DND-41 (cell line): Measurements from ENCODE around the gene CEMIP.

Experiments
- ATAC-seq: fragments of 200-7000 bp; cut with Tn5 transposase; 3 replicates; pipeline ENCODE4 v1.9.1; 2021; ENCODE audit warnings: low read depth; ENCODE audit not compliant: insufficient read depth
- DNase-seq: peaks from one replicate; pipeline ENCODE4 v3.0.0-alpha.2; 2020
- H2AFZ ChIP-seq: 2 replicates; pipeline ENCODE4 v1.6.0; 2012; ENCODE audit warnings: low read depth, low read length
- H3K27ac ChIP-seq: 2 replicates; pipeline ENCODE4 v1.5.1; 2012; ENCODE audit warnings: low read length, inconsistent platforms
- H3K27me3 ChIP-seq: fragments of 200-600 bp; sonication (generic); 2 replicates; pipeline ENCODE4 v1.6.0; 2012; ENCODE audit warnings: low read length, mild to moderate bottlenecking, inconsistent platforms; ENCODE audit not compliant: insufficient read depth, poor library complexity
- H3K36me3 ChIP-seq: 2 replicates; pipeline ENCODE4 v1.5.1; 2012; ENCODE audit warnings: low read length, inconsistent platforms; ENCODE audit not compliant: insufficient read depth
- H3K4me1 ChIP-seq: 2 replicates; pipeline ENCODE4 v1.5.1; 2012; ENCODE audit warnings: mild to moderate bottlenecking, low read length; ENCODE audit not compliant: insufficient read depth
- H3K4me2 ChIP-seq: 2 replicates; pipeline ENCODE4 v1.6.0; 2012; ENCODE audit warnings: mild to moderate bottlenecking, moderate library complexity, low read length, inconsistent platforms; ENCODE audit not compliant: insufficient read depth
- H3K4me3 ChIP-seq, 2 experiments: fragments of 200-600 bp in 1 of 2; shearing (Covaris generic) in 1 of 2; 2 replicates each; pipeline ENCODE4 v1.5.1; 2012 to 2016; ENCODE audit warnings: inconsistent platforms in 2 of 2, low read length in 2 of 2, mild to moderate bottlenecking in 2 of 2, low read depth in 1 of 2, moderate library complexity in 1 of 2
- H3K79me2 ChIP-seq: 2 replicates; pipeline ENCODE4 v1.6.0; 2012; ENCODE audit warnings: low read length, inconsistent platforms; ENCODE audit not compliant: insufficient read depth
- H3K9ac ChIP-seq: 2 replicates; pipeline ENCODE4 v1.6.0; 2012; ENCODE audit warnings: low read depth, mild to moderate bottlenecking, inconsistent platforms, low read length, moderate library complexity
- H3K9me3 ChIP-seq: 2 replicates; pipeline ENCODE4 v1.5.1; 2012; ENCODE audit warnings: low read length, moderate library complexity, mild to moderate bottlenecking, inconsistent platforms; ENCODE audit not compliant: insufficient read depth, severe bottlenecking
- H4K20me1 ChIP-seq: 2 replicates; pipeline ENCODE4 v1.6.0; 2012; ENCODE audit warnings: low read length; ENCODE audit not compliant: insufficient read depth
- CTCF ChIP-seq: IDR thresholded peaks from 2 replicates; pipeline ENCODE4 v1.5.1; 2012; ENCODE audit warnings: borderline replicate concordance, low read length, moderate library complexity, mild to moderate bottlenecking; ENCODE audit not compliant: poor library complexity, severe bottlenecking; ENCODE audit errors: extremely low read depth
- EZH2 ChIP-seq: IDR thresholded peaks from 3 replicates; pipeline ENCODE4 v1.6.1; 2012; ENCODE audit warnings: borderline replicate concordance, low read depth, mild to moderate bottlenecking, moderate library complexity, low read length, inconsistent platforms; ENCODE audit not compliant: severe bottlenecking

The CEMIP gene

GRCh38 chr15:80861731-80862170 lies 82.6 kb downstream of the CEMIP start:
- no peak for DNase-seq
- Histone ChIP-seq H3K27me3 (peaks cover 26% of the 10 kb centered on the region), H4K20me1 (no peaks in the 10 kb centered on the region), H3K27ac (no peak overlapping the region), H2AFZ (no peak overlapping the region), H3K9me3 (no peaks in the 10 kb centered on the region), H3K4me3 (no peak overlapping the region), H3K9ac (no peak overlapping the region), H3K4me2 (no peak overlapping the region), H3K4me1 (no peaks in the 10 kb centered on the region), H3K36me3 (no peaks in the 10 kb centered on the region), H3K79me2 (no peaks in the 10 kb centered on the region)
- TF ChIP-seq CTCF (no peak), EZH2 (no peak)
- ATAC-seq, result no peak

GRCh38 chr15:80864666-80865065 lies 85.5 kb downstream of the CEMIP start:
- H3K27me3 ChIP-seq, result peaks cover 21% of the 10 kb centered on the region
- no peaks in the 10 kb centered on the region for H3K36me3 ChIP-seq
- TF ChIP-seq EZH2 (no peak), CTCF (no peak)
- no peak overlapping the region for H3K4me3 ChIP-seq
- H3K4me1 ChIP-seq, result no peaks in the 10 kb centered on the region
- no peaks in the 10 kb centered on the region for H4K20me1 ChIP-seq
- H3K9ac ChIP-seq, result no peak overlapping the region
- ATAC-seq, result no peak
- H3K79me2 ChIP-seq, result no peaks in the 10 kb centered on the region
- no peak for DNase-seq
- H3K9me3 ChIP-seq, result no peaks in the 10 kb centered on the region
- H2AFZ ChIP-seq, result no peak overlapping the region
- H3K4me2 ChIP-seq, result no peak overlapping the region
- no peak overlapping the region for H3K27ac ChIP-seq

GRCh38 chr15:80866936-80867335 lies 87.8 kb downstream of the CEMIP start:
- Histone ChIP-seq H3K4me3 (no peak overlapping the region), H3K27me3 (peaks cover 23% of the 10 kb centered on the region), H3K4me1 (no peaks in the 10 kb centered on the region), H3K9me3 (no peaks in the 10 kb centered on the region), H3K27ac (no peak overlapping the region), H3K9ac (no peak overlapping the region), H3K4me2 (no peak overlapping the region), H4K20me1 (no peaks in the 10 kb centered on the region), H2AFZ (no peak overlapping the region), H3K79me2 (no peaks in the 10 kb centered on the region), H3K36me3 (no peaks in the 10 kb centered on the region)
- ATAC-seq (no peak), DNase-seq (no peak)
- TF ChIP-seq EZH2, result no peak
- no peak for TF ChIP-seq CTCF

GRCh38 chr15:80870366-80870765 lies 91.2 kb downstream of the CEMIP start:
- Histone ChIP-seq H2AFZ (no peak overlapping the region), H3K4me1 (no peaks in the 10 kb centered on the region), H3K27me3 (peaks cover 17% of the 10 kb centered on the region), H4K20me1 (0 out of 2 replicates have a peak, but pooled peaks cover 4% of the 10 kb centered on the region), H3K4me2 (no peak overlapping the region), H3K4me3 (no peak overlapping the region), H3K36me3 (no peaks in the 10 kb centered on the region), H3K9me3 (no peaks in the 10 kb centered on the region), H3K27ac (no peak overlapping the region), H3K9ac (no peak overlapping the region), H3K79me2 (no peaks in the 10 kb centered on the region)
- ATAC-seq (no peak), DNase-seq (no peak)
- TF ChIP-seq CTCF (no peak), EZH2 (no peak)
